HG03025 (cell line): ENCODE results near the gene PDE1C.
A peak's percentile ranks its signal among the peaks of the same experiment; 100 is the strongest.

Source experiments
- ATAC-seq: cut with Tn5 transposase; IDR thresholded peaks from one replicate; pipeline ENCODE4 v1.9.1; 2021; ENCODE audit warnings: mild to moderate bottlenecking, moderate library complexity; ENCODE audit not compliant: unreplicated experiment, low FRiP score

PDE1C gene

DNA sequence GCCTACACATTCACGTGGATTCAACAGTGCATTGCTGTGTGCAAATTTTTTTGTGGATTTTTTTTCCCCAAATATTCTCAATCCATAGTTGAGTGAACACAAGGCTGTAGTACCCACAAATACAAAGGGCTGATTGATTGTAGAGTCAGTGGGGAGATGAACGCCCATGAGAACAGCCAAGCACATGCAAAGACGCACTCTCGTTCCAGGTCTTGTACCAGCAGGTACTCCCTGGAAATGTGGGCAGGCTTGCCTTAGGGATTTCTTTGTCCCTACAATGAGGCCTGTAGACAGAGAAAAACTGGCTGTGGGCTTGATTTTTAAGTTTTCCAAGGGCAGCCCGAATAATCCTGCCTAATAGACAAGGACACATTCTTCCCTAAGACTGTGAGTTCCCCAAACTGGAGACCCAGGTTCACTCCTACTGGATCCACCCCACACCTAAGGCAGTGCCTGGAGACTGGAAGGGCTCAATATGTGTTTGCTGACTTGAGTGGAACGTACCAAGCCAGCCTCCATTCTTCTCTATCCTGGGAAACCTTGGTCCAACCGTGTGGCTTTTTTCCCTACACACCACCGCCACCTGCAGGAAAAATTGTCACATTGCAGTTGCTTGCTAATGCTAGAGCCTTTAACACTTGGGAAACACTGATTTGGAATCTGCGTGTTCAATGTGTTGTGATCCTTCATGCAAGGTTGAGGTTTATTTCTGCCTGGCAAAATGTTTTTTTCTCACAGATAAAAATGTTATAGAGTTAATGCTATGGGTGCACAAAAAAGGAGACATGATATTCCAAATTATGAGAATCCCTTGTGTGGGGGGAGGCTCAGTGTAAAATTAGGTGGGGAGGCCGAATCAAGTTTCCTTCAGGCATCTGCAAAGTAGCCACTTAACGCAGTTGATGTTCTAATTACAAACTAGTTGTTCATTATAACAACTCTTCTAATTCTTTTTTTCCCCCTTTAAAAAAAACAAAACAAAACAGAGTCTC, 333.9 kb downstream of the PDE1C start:
- ATAC-seq = no peak

DNA sequence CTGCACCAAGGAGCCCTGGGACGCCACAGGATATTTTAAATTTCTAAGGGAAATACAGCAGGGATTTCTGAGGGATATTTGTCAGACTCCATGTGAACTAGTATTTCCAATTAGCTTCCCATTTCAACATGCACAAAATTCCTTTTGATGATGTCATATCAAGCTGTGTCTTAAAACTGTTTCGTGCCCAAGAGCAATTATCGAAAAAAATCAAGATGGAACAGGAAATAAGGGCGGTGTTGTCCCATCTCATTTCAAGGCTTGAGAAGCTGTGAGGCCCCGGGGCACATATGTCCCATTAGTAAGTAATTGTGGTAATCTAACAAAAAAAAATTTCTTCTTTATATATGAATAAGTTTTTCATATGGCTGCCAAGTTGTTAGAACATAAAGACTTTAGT, 335.8 kb downstream of the PDE1C start:
- ATAC-seq = no peak

DNA sequence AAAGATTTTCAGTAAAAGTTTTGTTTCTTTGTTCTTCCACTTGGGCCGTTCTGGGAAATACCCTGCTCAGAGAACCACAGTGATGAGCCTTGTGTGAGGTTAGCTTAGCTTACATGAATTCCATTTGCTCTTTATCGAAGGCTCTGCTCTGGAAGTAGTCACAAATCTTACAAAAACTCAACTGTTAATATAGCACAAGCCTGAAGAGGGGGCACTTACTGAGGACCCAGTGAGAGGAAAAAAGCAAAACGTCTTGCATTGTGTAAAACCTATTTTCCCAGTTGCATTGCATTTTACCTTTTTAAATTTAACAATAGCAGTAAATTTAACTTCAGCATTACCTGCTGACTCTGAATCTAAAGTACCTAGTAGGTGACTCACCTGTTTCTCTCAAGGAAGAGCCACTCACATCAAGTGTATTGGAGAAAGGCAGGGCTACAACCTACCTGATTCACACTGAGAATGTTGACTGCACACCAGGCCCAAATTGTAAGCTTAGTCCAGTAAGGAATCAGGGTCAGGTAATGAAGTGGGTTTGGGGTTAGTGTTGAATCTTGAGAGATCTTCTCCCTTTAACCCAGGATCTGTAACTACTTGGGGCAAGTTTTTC, 340.9 kb downstream of the PDE1C start:
- ATAC-seq = no peak

DNA sequence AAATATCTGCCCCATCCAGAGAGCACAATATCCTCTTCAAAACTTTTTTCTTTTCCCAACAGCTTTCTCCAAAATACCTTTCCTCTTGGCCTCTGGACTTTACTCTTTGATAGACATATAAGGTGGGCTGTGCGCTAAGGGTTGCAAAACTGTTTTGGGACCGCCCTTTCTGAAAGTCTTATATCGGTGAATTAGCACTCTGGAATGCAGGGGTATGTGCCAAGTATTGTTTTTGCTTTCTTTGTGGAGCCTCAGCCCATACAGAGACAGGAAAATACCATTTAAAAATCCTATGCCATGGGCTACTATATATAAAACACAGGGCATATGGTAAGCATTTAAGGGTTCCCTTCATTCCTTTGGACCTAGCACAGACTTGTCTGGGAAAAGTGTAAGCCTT, 345.5 kb downstream of the PDE1C start:
- no peak for ATAC-seq

DNA sequence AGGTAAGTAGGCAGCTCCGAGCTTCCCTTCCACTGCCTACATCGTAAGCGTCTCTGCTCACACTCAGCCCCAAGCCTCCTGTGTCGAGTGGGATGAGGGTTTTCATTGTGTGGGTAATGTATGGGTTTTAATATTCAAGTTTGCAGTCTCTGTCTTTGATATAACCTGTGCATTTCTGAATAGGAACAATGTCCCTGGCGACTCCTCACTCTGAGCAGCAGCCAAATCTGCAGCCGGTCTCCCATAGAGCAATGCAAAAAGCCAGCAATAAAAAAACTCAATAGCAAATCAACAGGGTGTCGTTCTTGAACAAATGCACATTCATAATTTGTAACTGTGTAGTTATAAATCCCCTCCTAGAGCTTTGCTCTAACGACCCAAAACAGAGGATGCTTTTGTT, 349.8 kb downstream of the PDE1C start:
- no peak for ATAC-seq

DNA sequence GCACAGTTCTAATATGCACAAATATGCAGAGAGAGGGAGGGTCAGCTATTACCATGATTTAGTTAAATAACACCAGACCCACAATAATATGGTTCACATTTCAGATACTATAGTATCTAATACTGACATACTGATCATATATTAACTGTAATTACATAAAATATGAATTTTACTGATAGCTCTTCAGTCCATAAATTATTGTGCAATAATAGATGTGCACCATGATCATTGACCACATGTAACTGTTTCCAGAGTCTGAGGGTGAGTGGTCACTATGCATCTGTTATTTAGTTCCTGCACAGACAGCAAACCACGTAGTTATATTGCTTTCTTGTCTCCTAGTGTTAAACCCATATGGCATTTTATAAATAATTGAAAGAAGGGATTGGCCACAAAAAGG, 353.9 kb downstream of the PDE1C start:
- ATAC-seq = no peak

DNA sequence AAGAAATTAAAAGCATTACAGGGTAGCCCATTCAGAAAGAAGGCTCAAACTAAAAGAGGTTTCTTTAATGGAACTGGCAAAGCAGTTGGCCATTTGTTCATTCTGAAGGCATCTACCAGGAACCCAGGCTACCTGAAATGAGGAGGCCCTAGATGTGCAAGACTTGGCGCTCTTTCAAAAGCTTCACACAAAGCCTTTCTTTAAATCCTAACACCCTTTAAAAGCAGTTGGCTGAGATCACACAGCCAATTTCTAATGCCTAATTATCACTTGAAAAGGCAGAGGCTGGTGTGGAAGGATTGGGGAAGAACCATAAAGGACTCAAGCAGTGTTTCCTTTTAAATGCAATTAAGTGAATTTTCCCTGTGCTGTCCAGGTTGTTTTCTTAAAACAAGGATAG, 360.0 kb downstream of the PDE1C start:
- ATAC-seq = no peak

DNA sequence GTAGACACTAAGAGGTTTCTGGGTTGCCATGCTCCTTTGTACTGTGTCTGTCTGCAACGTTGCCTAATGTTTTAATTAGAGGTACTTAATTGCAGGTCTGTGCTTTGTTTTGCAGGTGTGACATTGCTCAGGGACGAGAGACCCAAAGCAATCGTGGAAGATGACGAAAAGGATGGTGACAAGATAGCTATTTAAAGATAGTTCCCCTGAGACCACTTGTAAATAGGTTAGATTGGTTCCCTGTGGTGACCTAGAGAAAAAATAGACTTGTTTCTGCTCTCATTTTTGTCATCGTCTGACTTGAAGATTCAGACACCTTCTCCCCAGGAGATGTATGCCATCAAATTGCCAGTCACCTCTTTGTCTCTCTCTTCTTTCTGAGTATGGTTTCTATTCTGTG, 363.1 kb downstream of the PDE1C start:
- no peak for ATAC-seq

DNA sequence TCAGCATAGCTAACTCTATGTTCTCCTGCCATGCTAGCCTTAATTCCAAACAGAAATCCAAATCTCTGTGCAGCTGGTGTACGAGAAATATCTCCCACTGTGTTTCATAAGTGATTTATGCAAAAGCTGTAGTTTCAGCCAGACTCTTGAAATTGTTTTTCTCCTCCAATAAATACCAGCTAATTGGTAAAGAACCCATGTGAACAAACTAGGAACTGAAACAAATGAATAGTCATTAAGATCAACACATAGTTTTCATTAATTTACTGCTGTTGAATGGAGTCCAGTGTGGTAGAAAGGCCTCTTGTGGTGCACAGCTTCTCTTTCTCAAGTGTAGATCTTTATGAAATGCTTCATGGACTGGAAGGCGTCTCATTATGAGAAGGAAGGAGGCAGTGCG, 364.8 kb downstream of the PDE1C start:
- ATAC-seq = peak; percentile 68

DNA sequence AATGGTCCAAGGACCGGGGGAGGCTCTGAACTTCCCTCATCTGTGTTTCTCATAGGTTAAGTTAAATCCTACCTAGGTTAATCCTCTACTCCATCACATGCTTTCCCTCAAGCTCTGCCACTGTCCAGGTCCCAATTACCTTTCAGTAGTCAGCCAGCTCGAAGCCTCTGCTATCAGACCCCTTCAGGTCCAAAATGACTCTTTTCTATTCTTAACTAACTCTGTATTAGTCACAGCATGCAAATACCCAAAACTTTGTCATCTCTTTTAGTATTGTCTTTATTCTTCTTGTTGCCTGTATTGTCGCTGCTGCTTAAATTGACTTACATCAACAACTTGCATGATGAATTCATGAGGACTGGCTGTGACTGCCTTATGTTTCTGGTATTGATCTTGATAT, 367.9 kb downstream of the PDE1C start:
- no peak for ATAC-seq
